A549 (cell line): ENCODE measurements around the gene DCDC2. TPM values are rescaled to one million over a fixed set of nuclear protein-coding genes. Genes with fewer than 3 reads are reported as not detected.

ENCODE experiments used
- ATAC-seq, 2 experiments: fragments of 200-7000 bp in 1 of 2; fragments of >200 bp in 1 of 2; cut with Nextera tagmentation in 1 of 2; cut with Tn5 transposase in 1 of 2; 3 replicates each; pipeline versions ENCODE4 v1.8.0 to v1.9.1; 2018 to 2020; ENCODE audit warnings: mild to moderate bottlenecking in 1 of 2, moderate library complexity in 1 of 2
- CTCF ChIA-PET: fragments of 300-600 bp; sonication (Branson Sonifier 250); formaldehyde crosslinking; extraction: SDS; loops from one replicate; lab custom pipeline; 2021; ENCODE audit warnings: antibody characterized with exemption, inconsistent platforms; lab: Yijun Ruan, JAX
- POLR2A ChIA-PET: fragments of 350-600 bp; formaldehyde crosslinking; extraction: SDS; loops from one replicate; lab custom pipeline; 2021; ENCODE audit warnings: antibody characterized with exemption, inconsistent platforms; lab: Yijun Ruan, JAX
- DNase-seq, 2 experiments: peaks; one replicate each; pipeline versions ENCODE4 v3.0.0 to v3.0.0-alpha.2; 2011 to 2016; ENCODE audit warnings: low read depth in 1 of 2, low spot score in 1 of 2
- FAIRE-seq: peaks from 2 replicates; lab custom pipeline; 2011; peaks lifted over from hg19 to GRCh38; lab: Jason Lieb, UNC
- H3K27ac ChIP-seq, 2 experiments: fragments of >200 bp; sonication (Bioruptor Twin); formaldehyde crosslinking; 3 replicates each; pipeline ENCODE4 v1.5.1; 2016 to 2017
- H3K4me1 ChIP-seq: fragments of >200 bp; sonication (Bioruptor Twin); formaldehyde crosslinking; 3 replicates; pipeline ENCODE4 v1.6.1; 2016
- H3K4me2 ChIP-seq: fragments of >200 bp; sonication (Bioruptor Twin); formaldehyde crosslinking; 3 replicates; pipeline ENCODE4 v1.6.1; 2016
- H3K4me3 ChIP-seq: fragments of >200 bp; sonication (Bioruptor Twin); formaldehyde crosslinking; 3 replicates; pipeline ENCODE4 v1.5.1; 2016
- H3K9me3 ChIP-seq: fragments of >200 bp; sonication (Bioruptor Twin); formaldehyde crosslinking; 3 replicates; pipeline ENCODE4 v1.6.1; 2016
- CEBPB ChIP-seq, 2 experiments: fragments of >200 bp in 1 of 2; sonication (Bioruptor Twin) in 1 of 2; formaldehyde crosslinking in 1 of 2; IDR thresholded peaks; 2 replicates each; pipeline ENCODE4 v1.6.1; 2012 to 2016
- FOSB ChIP-seq: fragments of 250-450 bp; sonication (Bioruptor Pico); IDR thresholded peaks from 2 replicates; pipeline ENCODE4 v1.5.0; 2020; ENCODE audit warnings: mild to moderate bottlenecking, moderate library complexity
- FOXS1 ChIP-seq: fragments of 250-450 bp; sonication (Bioruptor Pico); IDR thresholded peaks from 2 replicates; pipeline ENCODE4 v1.5.0; 2020; ENCODE audit warnings: mild to moderate bottlenecking, moderate library complexity
- GATA3 ChIP-seq: IDR thresholded peaks from 2 replicates; pipeline ENCODE4 v1.6.1; 2012; ENCODE audit warnings: borderline replicate concordance
- HOXA7 ChIP-seq: fragments of 250-450 bp; sonication (Bioruptor Pico); IDR thresholded peaks from 2 replicates; pipeline ENCODE4 v1.5.0; 2020; ENCODE audit warnings: mild to moderate bottlenecking, moderate library complexity
- KDM5A ChIP-seq: fragments of 200-600 bp; sonication (generic); IDR thresholded peaks from 2 replicates; pipeline ENCODE4 v1.6.1; 2016; ENCODE audit warnings: antibody characterized with exemption, mild to moderate bottlenecking
- MYC ChIP-seq: IDR thresholded peaks from 2 replicates; pipeline ENCODE4 v1.6.1; 2012; ENCODE audit warnings: mild to moderate bottlenecking, inconsistent platforms, low read length, improper control_type of control experiment, borderline replicate concordance
- RCOR1 ChIP-seq: fragments of 150-350 bp; IDR thresholded peaks from 2 replicates; pipeline ENCODE4 v1.6.1; 2014; ENCODE audit warnings: antibody characterized with exemption, low read length, low read depth
- RFX5 ChIP-seq: fragments of 450-650 bp; IDR thresholded peaks from 2 replicates; pipeline ENCODE4 v1.7.1; 2014; ENCODE audit warnings: antibody characterized with exemption, mild to moderate bottlenecking, moderate library complexity
- RNF2 ChIP-seq: fragments of 200-600 bp; sonication (generic); IDR thresholded peaks from 2 replicates; pipeline ENCODE4 v1.6.1; 2016; ENCODE audit warnings: low read depth, mild to moderate bottlenecking, antibody characterized with exemption, moderate library complexity, borderline replicate concordance
- ZNF302 ChIP-seq: fragments of 250-450 bp; sonication (Bioruptor Pico); IDR thresholded peaks from 2 replicates; pipeline ENCODE4 v1.9.0; 2021; ENCODE audit warnings: inconsistent platforms, mild to moderate bottlenecking, moderate library complexity
- WGBS: methylation state at CpG from one replicate; pipeline ENCODE4 v1.1.6; 2017; ENCODE audit errors: missing lambda C conversion rate; 5-methylcytosine and 5-hydroxymethylcytosine counted together
- polyA plus RNA-seq, 4 experiments: library from polyadenylated mRNA; depleted of rRNA in 3 of 4; stranded (reverse); fragments of >200 nt; fragmentation: RNase III in 1 of 4; extraction: RNeasy Plus Mini Kit Qiagen cat#74134 plus additional on column Dnase treatment in 1 of 4; gene quantifications; 2 replicates in 3 of 4; 3 replicates in 1 of 4; pipeline ENCODE4 v1.2.3, GENCODE V29; 2011 to 2017
- TF ChIP-seq, protein P1 (sequence below): fragments of >200 bp; sonication (Bioruptor Twin); formaldehyde crosslinking; IDR thresholded peaks from 3 replicates; pipeline ENCODE4 v1.6.1; 2016
- TF ChIP-seq, protein P2 (sequence below): fragments of 450-650 bp; IDR thresholded peaks from 2 replicates; pipeline ENCODE4 v1.6.1; 2014; ENCODE audit warnings: antibody characterized with exemption
- TF ChIP-seq, protein P3 (sequence below): fragments of 250-450 bp; sonication (Bioruptor Pico); IDR thresholded peaks from 2 replicates; pipeline ENCODE4 v1.5.0; 2021; ENCODE audit warnings: mild to moderate bottlenecking, moderate library complexity, borderline replicate concordance

DCDC2 gene
- polyA plus RNA-seq, 2 of the 4 experiments (the other 2 are of a cell fraction), result 9.1 to 9.4 TPM

DNA sequence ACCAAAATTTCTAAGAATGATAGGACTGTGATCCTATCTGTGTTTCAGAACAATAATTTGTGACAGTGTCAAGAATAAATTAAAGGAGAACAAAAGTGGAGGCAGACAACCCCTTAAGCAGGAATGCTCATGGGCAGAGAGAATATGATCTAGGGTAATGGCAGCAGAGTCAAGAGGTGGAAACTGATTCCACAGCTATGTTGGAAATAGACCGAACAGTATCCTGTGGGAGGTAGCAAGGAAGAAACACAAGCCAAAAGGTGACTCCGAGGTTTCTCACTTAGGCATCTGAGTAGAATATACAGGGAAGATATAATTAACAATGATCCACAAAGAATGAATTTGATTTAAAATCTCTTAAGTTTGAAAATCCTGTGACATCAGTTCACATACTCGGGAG, 131.3 kb downstream of the DCDC2 start:
- TF ChIP-seq KDM5A (no peak), FOXS1 (CRISPR knock-in tag) (no peak), CEBPB (IDR thresholded peaks at IDR 0.05) (no peak), RFX5 (no peak), GATA3 (no peak), FOSB (CRISPR knock-in tag) (no peak), HOXA7 (no peak), MYC (no peak), RNF2 (no peak), ZNF302 (CRISPR knock-in tag) (no peak)
- TF ChIP-seq, protein P1, sequence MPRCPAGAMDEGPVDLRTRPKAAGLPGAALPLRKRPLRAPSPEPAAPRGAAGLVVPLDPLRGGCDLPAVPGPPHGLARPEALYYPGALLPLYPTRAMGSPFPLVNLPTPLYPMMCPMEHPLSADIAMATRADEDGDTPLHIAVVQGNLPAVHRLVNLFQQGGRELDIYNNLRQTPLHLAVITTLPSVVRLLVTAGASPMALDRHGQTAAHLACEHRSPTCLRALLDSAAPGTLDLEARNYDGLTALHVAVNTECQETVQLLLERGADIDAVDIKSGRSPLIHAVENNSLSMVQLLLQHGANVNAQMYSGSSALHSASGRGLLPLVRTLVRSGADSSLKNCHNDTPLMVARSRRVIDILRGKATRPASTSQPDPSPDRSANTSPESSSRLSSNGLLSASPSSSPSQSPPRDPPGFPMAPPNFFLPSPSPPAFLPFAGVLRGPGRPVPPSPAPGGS, result no peak
- TF ChIP-seq, protein P2, sequence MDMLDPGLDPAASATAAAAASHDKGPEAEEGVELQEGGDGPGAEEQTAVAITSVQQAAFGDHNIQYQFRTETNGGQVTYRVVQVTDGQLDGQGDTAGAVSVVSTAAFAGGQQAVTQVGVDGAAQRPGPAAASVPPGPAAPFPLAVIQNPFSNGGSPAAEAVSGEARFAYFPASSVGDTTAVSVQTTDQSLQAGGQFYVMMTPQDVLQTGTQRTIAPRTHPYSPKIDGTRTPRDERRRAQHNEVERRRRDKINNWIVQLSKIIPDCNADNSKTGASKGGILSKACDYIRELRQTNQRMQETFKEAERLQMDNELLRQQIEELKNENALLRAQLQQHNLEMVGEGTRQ, result no peak
- TF ChIP-seq, protein P3, sequence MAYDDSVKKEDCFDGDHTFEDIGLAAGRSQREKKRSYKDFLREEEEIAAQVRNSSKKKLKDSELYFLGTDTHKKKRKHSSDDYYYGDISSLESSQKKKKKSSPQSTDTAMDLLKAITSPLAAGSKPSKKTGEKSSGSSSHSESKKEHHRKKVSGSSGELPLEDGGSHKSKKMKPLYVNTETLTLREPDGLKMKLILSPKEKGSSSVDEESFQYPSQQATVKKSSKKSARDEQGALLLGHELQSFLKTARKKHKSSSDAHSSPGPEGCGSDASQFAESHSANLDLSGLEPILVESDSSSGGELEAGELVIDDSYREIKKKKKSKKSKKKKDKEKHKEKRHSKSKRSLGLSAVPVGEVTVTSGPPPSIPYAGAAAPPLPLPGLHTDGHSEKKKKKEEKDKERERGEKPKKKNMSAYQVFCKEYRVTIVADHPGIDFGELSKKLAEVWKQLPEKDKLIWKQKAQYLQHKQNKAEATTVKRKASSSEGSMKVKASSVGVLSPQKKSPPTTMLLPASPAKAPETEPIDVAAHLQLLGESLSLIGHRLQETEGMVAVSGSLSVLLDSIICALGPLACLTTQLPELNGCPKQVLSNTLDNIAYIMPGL (CRISPR knock-in tag), result no peak
- 68% methylated on average over 3 of the region's 3 CpGs for WGBS
- no peak overlapping the region for H3K27ac ChIP-seq
- H3K4me3 ChIP-seq, result no peak overlapping the region
- ATAC-seq (no peak), DNase-seq (no peak), FAIRE-seq (no peak)
- no peak overlapping the region for H3K4me2 ChIP-seq
- POLR2A ChIA-PET, result no interaction called here
- H3K9me3 ChIP-seq, result no peaks in the 10 kb centered on the region
- CTCF ChIA-PET, result no interaction called here
- H3K4me1 ChIP-seq, result peaks cover 14% of the 10 kb centered on the region; the same call in 2 of the 3 replicates

DNA sequence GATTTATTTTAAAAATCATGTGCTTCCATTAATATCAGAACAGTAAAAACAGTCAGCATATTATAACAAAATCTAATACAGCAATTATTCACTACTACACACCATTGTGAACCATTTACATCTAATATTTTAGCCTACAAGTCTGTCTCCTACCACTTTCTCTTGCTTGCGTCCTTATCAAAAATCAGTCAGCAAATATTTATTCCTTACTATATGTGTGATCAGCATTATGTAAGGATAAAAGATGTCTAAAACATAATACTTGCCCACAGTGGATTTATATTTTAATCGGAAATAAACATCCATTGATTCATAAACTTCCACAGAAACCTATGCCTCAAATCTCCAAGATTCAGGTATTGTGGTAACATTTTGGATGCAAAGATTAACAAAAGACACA, 132.0 kb downstream of the DCDC2 start:
- DNase-seq (no peak), FAIRE-seq (no peak), ATAC-seq (no peak)
- Histone ChIP-seq H3K27ac (no peak overlapping the region), H3K4me3 (no peak overlapping the region), H3K4me2 (no peak overlapping the region), H3K4me1 (peaks cover 14% of the 10 kb centered on the region; the same call in 2 of the 3 replicates), H3K9me3 (no peaks in the 10 kb centered on the region)
- TF ChIP-seq, protein P1, result no peak
- TF ChIP-seq RCOR1, result no peak
- no peak for TF ChIP-seq RNF2
- 92% methylated on average over 2 of the region's 2 CpGs for WGBS
- CTCF ChIA-PET, result no interaction called here
- POLR2A ChIA-PET, result no interaction called here

DNA sequence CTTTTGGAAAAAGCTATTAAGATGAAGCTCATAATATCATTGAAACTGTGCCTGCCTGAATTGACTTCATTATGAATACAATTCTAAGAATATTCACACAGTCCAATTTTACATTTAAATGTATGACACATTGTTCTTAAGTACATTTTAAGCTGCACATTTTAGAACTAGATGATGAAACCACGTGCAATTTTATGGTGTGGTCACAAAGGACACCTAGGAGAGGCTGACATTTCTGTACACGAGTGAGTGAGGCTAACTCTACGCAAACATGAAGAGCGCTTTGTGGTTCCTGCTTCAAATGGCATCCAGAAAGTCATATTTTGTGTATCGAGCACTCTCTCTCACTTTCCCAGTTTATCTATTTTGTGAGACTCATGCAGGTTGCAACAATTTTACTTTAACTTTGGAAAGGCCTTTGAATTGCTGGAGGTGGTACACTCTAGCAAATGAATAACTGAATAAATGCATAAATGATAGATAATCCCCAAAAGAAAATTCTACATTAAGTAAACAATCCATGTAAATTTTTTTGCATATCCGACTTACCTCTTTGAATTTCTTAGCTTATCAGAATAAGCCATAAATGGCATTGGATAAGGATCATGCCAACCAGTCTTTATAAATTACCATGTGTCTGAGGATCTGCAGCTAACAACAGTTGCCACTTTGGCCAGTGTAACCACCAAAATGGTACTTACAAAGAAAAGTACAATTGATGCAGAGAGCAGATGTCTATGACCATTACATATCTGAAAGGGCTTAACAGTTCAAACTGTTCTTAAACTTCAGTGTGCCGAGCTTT, 134.5 kb downstream of the DCDC2 start:
- no peaks in the 10 kb centered on the region for H3K9me3 ChIP-seq
- TF ChIP-seq RFX5 (no peak), MYC (no peak)
- TF ChIP-seq, protein P1, result no peak
- TF ChIP-seq, all 56 proteins: peak for 0
- ChIA-PET CTCF (interaction anchor here (0.9 to 1.3 kb wide), 3 partner anchors 13 to 60 kb away, joined by 3 to 4 read pairs (median 3); no protein-coding TSS in a partner anchor), POLR2A (no interaction called here)
- 60% methylated on average over 7 of the region's 7 CpGs for whole genome bisulfite sequencing
- no peak for ATAC-seq
- FAIRE-seq, result no peak
- H3K4me1 ChIP-seq, result peaks cover 7% of the 10 kb centered on the region; the same call in 2 of the 3 replicates
- no peak overlapping the region for H3K4me3 ChIP-seq
- H3K4me2 ChIP-seq, result peak overlapping the region; percentile 39; the same call in 2 of the 3 replicates
- DNase-seq, result peak in 1 of 2 experiments; percentile 3
- peak overlapping the region in 1 of 2 experiments; percentile 32; a peak in 2 of 6 replicates for H3K27ac ChIP-seq
